RPMI7951 (cell line): Measurements from ENCODE around the gene L3MBTL4. TPM values are rescaled to one million over a fixed set of nuclear protein-coding genes. Genes with fewer than 3 reads are reported as not detected.

Source experiments
- DNase-seq: peaks from one replicate; pipeline ENCODE4 v3.0.0-alpha.2; 2012; ENCODE audit warnings: low read depth
- total RNA-seq: library from RNA; depleted of rRNA; stranded (reverse); fragments of >200 nt; shearing (Covaris generic); gene quantifications from 2 replicates; pipeline ENCODE4 v1.2.3, GENCODE V29; 2014

Gene L3MBTL4
- total RNA-seq, 1 experiment from 2014 or later = under 0.01 TPM

DNA sequence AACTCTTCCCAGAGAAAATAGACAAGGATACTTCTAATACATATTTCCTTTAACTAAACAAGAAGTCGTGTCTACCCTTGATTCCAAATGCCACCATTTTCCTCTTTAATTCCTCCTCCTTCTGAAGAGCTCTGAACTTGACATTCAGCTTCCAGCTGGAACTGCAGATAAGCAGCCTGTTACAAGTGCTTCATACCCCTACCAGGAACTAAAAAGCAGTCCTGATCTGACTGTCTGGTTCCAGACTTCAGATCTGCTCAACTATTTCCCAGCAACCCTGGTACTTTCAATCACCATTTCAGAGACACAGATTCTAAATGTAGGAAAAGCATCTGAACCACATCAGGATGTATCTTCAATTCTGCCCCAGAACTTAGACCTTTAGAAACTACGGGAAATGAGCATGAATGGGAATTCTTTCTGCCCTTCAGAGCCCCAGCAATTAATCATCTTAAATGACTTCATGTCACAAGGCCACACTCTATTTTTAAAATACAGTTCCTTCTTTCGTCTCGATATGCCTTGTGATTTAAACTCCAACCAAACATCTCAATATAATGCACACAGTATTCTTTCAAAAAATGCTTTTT, 159.5 kb downstream of the L3MBTL4 start:
- no peak for DNase-seq

DNA sequence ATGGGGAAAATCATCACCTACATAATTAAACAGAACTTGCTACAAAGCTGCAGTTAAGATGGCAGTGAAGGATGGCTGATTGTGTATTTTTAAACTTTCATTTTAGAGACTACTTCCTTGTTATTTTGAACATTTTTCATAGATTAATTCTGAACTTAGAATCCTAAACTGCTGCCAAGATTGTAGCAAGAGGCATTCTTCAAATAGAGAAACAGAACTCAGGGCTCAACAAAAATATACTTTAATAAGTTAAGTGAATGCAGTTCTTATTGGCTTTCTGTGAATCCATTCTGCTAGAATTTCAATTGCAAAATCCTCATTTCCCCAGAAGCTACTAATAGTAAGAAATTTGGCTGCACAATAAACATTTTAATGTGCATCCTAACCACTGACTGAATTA, 160.3 kb downstream of the L3MBTL4 start:
- no peak for DNase-seq

DNA sequence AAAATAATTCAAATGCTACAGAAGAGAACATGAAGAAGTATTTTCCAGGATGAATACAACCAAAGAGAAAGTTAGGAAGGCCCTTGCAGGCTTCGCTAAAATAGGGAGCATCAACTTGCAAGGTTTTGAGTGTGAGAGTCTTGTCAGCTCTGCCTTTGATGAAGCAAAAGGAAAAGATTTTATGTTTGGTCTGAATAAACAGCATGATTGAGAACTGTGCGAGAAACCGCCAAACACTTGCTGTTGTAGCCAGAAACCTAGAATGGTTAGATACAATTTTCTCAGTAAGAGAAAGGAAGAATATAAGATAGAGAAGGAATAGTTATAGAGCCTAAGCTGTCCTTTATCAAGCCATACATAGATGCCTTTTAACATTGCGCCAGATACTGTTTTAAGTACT, 163.6 kb downstream of the L3MBTL4 start:
- DNase-seq = no peak

DNA sequence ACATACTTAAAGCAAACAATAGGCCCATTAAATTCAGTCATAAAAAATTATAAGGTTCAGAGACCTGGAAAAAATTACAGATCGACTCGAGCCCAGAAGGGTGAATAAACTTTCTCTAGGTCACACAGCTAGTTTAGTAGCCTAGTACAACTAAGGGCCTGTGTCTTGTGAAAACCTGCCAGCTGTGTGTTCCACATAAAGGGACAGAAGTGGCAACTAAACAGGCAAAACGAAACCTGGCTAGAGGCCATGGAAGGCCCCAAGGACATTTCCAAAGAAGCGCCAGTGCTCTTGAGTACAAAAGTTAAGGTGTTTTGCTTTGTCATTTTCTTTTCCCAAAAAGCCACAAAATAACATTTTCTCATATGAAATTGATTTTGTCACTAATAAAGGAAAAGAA, 164.9 kb downstream of the L3MBTL4 start:
- no peak for DNase-seq

GRCh38 chr18:6249170-6249569, 165.5 kb downstream of the L3MBTL4 start:
- DNase-seq = no peak

- no peak for DNase-seq
Measured at GRCh38 chr18:6248017-6248416, 166.7 kb downstream of the L3MBTL4 start.

- DNase-seq = no peak
Measured at GRCh38 chr18:6242004-6242403, 172.7 kb downstream of the L3MBTL4 start.

GRCh38 chr18:6239716-6240115, 175.0 kb downstream of the L3MBTL4 start:
- no peak for DNase-seq

GRCh38 chr18:6236258-6236657, 178.5 kb downstream of the L3MBTL4 start:
- no peak for DNase-seq

DNA sequence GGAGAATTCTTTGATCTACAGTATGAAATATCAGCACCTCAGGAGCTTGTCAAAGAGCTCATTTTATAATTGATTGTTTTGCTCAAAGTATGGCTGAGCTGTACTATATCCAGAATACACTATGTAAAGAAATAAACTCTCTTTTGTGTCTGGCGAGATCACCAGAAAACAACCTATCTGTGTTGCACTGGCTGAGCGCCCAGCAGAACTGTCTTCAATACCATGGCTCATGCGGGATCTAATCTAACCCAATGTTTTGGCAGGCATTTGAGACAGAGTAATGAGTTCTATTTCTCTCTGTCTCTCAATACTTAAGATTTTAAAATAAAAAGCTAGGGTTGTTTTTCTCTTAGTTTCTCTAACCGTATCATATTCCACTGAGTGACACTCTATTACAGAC, 192.4 kb downstream of the L3MBTL4 start:
- DNase-seq = no peak

- no peak for DNase-seq
Measured at GRCh38 chr18:6221602-6222014, 193.1 kb downstream of the L3MBTL4 start.

DNA sequence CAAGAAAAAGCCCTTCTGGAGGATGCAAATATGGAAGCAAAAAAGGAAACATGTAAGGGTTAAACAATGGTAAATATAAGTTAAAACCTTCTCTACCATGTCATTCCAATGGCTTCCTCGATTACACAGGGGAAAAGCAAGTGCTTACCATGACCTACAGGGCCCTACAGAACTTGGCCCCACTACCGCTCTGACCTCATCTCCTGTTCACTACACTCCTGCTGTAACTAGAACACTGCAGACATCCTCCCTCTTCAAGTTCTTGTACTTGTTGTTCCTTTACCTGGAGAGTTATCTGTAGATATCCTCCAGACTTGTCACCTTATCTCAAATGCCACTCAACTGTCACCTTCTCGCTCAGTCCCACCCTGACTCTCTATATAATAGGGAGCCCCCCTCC, 194.6 kb downstream of the L3MBTL4 start:
- no peak for DNase-seq

DNA sequence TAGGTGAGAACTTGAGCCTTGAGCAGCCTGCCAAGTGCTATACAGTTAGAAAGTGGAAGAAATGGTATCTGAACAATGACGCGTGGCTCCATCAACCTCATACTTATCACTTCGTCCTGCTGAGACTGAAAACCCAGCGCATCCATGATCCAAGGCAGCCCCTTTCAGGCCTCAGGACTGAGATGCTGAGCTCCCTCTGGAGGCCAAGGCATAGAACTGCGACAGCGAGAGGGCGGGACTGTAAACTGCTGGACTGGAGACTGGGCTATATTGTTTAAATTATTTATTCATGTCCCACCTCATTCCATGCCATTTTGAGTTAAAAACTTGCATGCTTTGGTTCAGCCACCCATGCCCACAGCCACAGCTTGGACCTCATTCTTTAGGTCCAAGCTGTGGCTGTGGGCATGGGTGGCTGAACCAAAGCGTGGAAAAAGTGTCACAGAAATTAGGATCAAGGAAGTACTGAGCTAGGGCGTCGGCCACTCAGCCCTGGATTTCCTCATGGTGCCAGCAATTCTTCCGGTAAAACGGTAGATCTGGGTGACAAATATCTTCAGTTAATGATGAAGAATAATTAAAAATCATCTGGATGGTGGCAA, 195.5 kb downstream of the L3MBTL4 start:
- DNase-seq = no peak

- DNase-seq = no peak
Measured at GRCh38 chr18:6215888-6216287, 198.8 kb downstream of the L3MBTL4 start.

DNA sequence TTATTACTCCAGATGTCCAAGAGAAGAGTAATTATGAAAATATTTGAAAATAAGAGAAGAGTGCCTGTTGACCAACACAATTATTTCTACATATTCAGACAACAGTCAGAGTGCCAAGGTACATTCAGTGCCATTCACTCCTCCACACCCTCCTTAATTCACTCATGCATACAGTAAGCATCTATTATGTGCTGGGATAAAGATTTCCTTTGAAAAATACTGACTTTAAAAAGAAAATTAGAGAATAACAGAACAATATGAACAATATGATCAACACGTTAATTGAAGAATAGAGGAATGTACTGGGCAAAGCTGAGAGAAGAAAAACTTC, 203.6 kb downstream of the L3MBTL4 start:
- DNase-seq = no peak

GRCh38 chr18:6210349-6211173, 204.2 kb downstream of the L3MBTL4 start:
- no peak for DNase-seq

- no peak for DNase-seq
Measured at GRCh38 chr18:6207941-6208340, 206.8 kb downstream of the L3MBTL4 start.

GRCh38 chr18:6207116-6207515, 207.6 kb downstream of the L3MBTL4 start:
- DNase-seq = no peak

- no peak for DNase-seq
Measured at GRCh38 chr18:6205706-6206105, 209.0 kb downstream of the L3MBTL4 start.

DNA sequence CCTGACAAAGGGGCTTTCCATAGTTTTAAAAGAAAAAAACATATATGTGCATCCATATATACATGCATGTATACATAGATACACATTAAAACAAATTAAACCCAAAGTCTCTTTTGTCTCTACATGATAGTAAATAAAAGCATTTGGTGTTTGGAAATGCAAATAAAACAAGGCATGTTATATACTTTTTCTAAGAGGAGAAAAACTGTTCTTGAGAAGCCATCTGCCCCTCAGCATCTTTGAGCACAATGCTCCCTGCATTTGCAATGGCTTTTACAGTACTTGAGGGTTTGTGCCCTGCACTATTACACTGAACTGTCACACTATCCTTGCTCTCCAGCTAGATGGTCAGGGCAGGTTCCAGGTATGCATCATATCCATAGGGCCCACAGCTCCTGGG, 210.2 kb downstream of the L3MBTL4 start:
- DNase-seq = no peak

- no peak for DNase-seq
Measured at GRCh38 chr18:6203791-6204190, 210.9 kb downstream of the L3MBTL4 start.

- no peak for DNase-seq
Measured at GRCh38 chr18:6202861-6203260, 211.8 kb downstream of the L3MBTL4 start.

GRCh38 chr18:6200204-6200774, 214.4 kb downstream of the L3MBTL4 start:
- DNase-seq = no peak
